H9 (cell line): ENCODE results near the gene NACC1. TPM values are rescaled to one million over a fixed set of nuclear protein-coding genes. Genes with fewer than 3 reads are reported as not detected.

ENCODE experiments used
- DNase-seq: peaks from one replicate; pipeline ENCODE4 v3.0.0-alpha.2; 2017
- H2AFZ ChIP-seq: one replicate; pipeline ENCODE4 v1.6.1; 2013; ENCODE audit warnings: mild to moderate bottlenecking, low read length, control low read depth, moderate library complexity
- H2AK5ac ChIP-seq: 2 replicates; pipeline ENCODE4 v1.6.1; 2013; ENCODE audit warnings: low read length, control low read depth, mixed read lengths; ENCODE audit not compliant: insufficient read length
- H2BK120ac ChIP-seq: one replicate; pipeline ENCODE4 v1.6.1; 2013; ENCODE audit warnings: low read depth, mild to moderate bottlenecking, low read length, control low read depth, inconsistent platforms; ENCODE audit not compliant: poor library complexity, severe bottlenecking
- H2BK12ac ChIP-seq: 2 replicates; pipeline ENCODE4 v1.6.1; 2013; ENCODE audit warnings: low read length, control low read depth, mixed read lengths, low read depth; ENCODE audit not compliant: insufficient read length
- H2BK15ac ChIP-seq: 2 replicates; pipeline ENCODE4 v1.6.1; 2013; ENCODE audit warnings: low read depth, low read length, control low read depth
- H2BK20ac ChIP-seq: one replicate; pipeline ENCODE4 v1.6.1; 2013; ENCODE audit warnings: low read depth, mild to moderate bottlenecking, low read length, control low read depth, inconsistent platforms; ENCODE audit not compliant: poor library complexity, severe bottlenecking
- H2BK5ac ChIP-seq: 2 replicates; pipeline ENCODE4 v1.6.1; 2013; ENCODE audit warnings: low read length, control low read depth, mixed read lengths; ENCODE audit not compliant: insufficient read length
- H3K14ac ChIP-seq: 2 replicates; pipeline ENCODE4 v1.6.1; 2013; ENCODE audit warnings: low read length, control low read depth; ENCODE audit not compliant: insufficient read depth
- H3K18ac ChIP-seq: 2 replicates; pipeline ENCODE4 v1.6.1; 2013; ENCODE audit warnings: low read depth, mild to moderate bottlenecking, mixed read lengths, low read length, control low read depth; ENCODE audit not compliant: insufficient read length
- H3K23ac ChIP-seq: 2 replicates; pipeline ENCODE4 v1.6.1; 2013; ENCODE audit warnings: low read length, control low read depth, mixed read lengths, low read depth; ENCODE audit not compliant: insufficient read length
- H3K23me2 ChIP-seq: 2 replicates; pipeline ENCODE4 v1.6.1; 2013; ENCODE audit warnings: low read depth, mild to moderate bottlenecking, mixed read lengths, low read length, control low read depth; ENCODE audit not compliant: insufficient read length, poor library complexity, severe bottlenecking
- H3K27ac ChIP-seq: 2 replicates; pipeline ENCODE4 v1.5.1; 2013; ENCODE audit warnings: low read length, control low read depth, mixed read lengths, low read depth; ENCODE audit not compliant: insufficient read length
- H3K27me3 ChIP-seq: 2 replicates; pipeline ENCODE4 v1.6.1; 2013; ENCODE audit warnings: low read length, control low read depth, inconsistent platforms; ENCODE audit not compliant: insufficient read depth
- H3K4ac ChIP-seq: 2 replicates; pipeline ENCODE4 v1.6.1; 2013; ENCODE audit warnings: low read depth, mild to moderate bottlenecking, control low read depth, inconsistent platforms, low read length, moderate library complexity
- H3K4me1 ChIP-seq: 2 replicates; pipeline ENCODE4 v1.6.1; 2013; ENCODE audit warnings: low read length, control low read depth, inconsistent platforms; ENCODE audit not compliant: insufficient read depth
- H3K4me2 ChIP-seq: 2 replicates; pipeline ENCODE4 v1.6.1; 2013; ENCODE audit warnings: low read length, control low read depth, mixed read lengths; ENCODE audit not compliant: insufficient read length, insufficient read depth
- H3K56ac ChIP-seq: 2 replicates; pipeline ENCODE4 v1.6.1; 2013; ENCODE audit warnings: low read depth, mild to moderate bottlenecking, mixed read lengths, low read length, control low read depth; ENCODE audit not compliant: insufficient read length
- H3K79me1 ChIP-seq: 2 replicates; pipeline ENCODE4 v1.6.1; 2013; ENCODE audit warnings: low read depth, mild to moderate bottlenecking, moderate library complexity, low read length, control low read depth, inconsistent platforms; ENCODE audit not compliant: insufficient read depth, poor library complexity, severe bottlenecking
- H3K79me2 ChIP-seq: 2 replicates; pipeline ENCODE4 v1.6.1; 2013; ENCODE audit warnings: low read length, control low read depth, inconsistent platforms; ENCODE audit not compliant: insufficient read depth
- H3K9ac ChIP-seq: 2 replicates; pipeline ENCODE4 v1.6.1; 2013; ENCODE audit warnings: low read length, control low read depth, mixed read lengths; ENCODE audit not compliant: insufficient read length; ENCODE audit errors: extremely low read depth
- H3K9me3 ChIP-seq: one replicate; pipeline ENCODE4 v1.6.1; 2013; ENCODE audit warnings: low read depth, low read length, inconsistent platforms; ENCODE audit not compliant: control insufficient read depth
- H3T11ph ChIP-seq: one replicate; pipeline ENCODE4 v1.6.1; 2013; ENCODE audit warnings: mild to moderate bottlenecking, low read length, control low read depth, inconsistent platforms
- H4K20me1 ChIP-seq: one replicate; pipeline ENCODE4 v1.6.1; 2013; ENCODE audit not compliant: control insufficient read depth, insufficient read length, insufficient read depth
- H4K5ac ChIP-seq: 2 replicates; pipeline ENCODE4 v1.6.1; 2013; ENCODE audit warnings: low read depth, mild to moderate bottlenecking, mixed read lengths, low read length, control low read depth; ENCODE audit not compliant: insufficient read length
- H4K8ac ChIP-seq: replicated peaks from 2 replicates; pipeline ENCODE4 v1.6.1; 2013; ENCODE audit warnings: low read length, control low read depth, mixed read lengths, low read depth; ENCODE audit not compliant: insufficient read length
- H4K91ac ChIP-seq: 2 replicates; pipeline ENCODE4 v1.6.1; 2013; ENCODE audit warnings: low read depth, mild to moderate bottlenecking, moderate library complexity, mixed read lengths, low read length, control low read depth; ENCODE audit not compliant: insufficient read length
- H3K27ac Mint-ChIP-seq, 3 experiments: 2 replicates in 2 of 3; 3 replicates in 1 of 3; pipeline ENCODE4 v1.8.0; 2020 to 2021; ENCODE audit warnings: mixed read lengths in 3 of 3, mild to moderate bottlenecking in 1 of 3, moderate library complexity in 1 of 3
- H3K27me3 Mint-ChIP-seq: 2 replicates; pipeline ENCODE4 v1.8.0; 2021; ENCODE audit warnings: low read depth, mild to moderate bottlenecking, moderate library complexity, mixed read lengths
- H3K36me3 Mint-ChIP-seq, 3 experiments: 2 replicates in 2 of 3; 3 replicates in 1 of 3; pipeline ENCODE4 v1.8.0; 2020 to 2021; ENCODE audit warnings: low read depth in 3 of 3, mixed read lengths in 3 of 3; ENCODE audit not compliant: insufficient read depth in 1 of 3
- H3K4me1 Mint-ChIP-seq, 2 experiments: 2 replicates each; pipeline ENCODE4 v1.8.0; 2020; ENCODE audit warnings: mixed read lengths in 2 of 2
- H3K4me3 Mint-ChIP-seq, 2 experiments: 2 replicates in 1 of 2; 3 replicates in 1 of 2; pipeline ENCODE4 v1.8.0; 2020 to 2021; ENCODE audit warnings: mild to moderate bottlenecking in 2 of 2, mixed read lengths in 2 of 2, moderate library complexity in 1 of 2
- H3K9me3 Mint-ChIP-seq, 2 experiments: 2 replicates in 1 of 2; 3 replicates in 1 of 2; pipeline ENCODE4 v1.8.0; 2020; ENCODE audit warnings: mild to moderate bottlenecking in 2 of 2, mixed read lengths in 2 of 2, moderate library complexity in 1 of 2
- WGBS: extraction: QIAGEN DNeasy Blood & Tissue Kit; methylation state at CpG from one replicate; pipeline ENCODE4 v1.1.7; 2013; ENCODE audit warnings: missing lambda C conversion rate, low lambda C conversion rate, mixed read lengths; ENCODE audit not compliant: insufficient read length; ENCODE audit errors: extremely low coverage; 5-methylcytosine and 5-hydroxymethylcytosine counted together
- total RNA-seq: library from RNA; stranded (reverse); gene quantifications from 2 replicates; pipeline ENCODE4 v1.2.1, GENCODE V29; 2021
- TF ChIP-seq, protein P1 (sequence below): fragments of 200-600 bp; sonication (generic); conservative IDR thresholded peaks from 3 replicates; pipeline ENCODE4 v1.8.0; 2021; ENCODE audit warnings: antibody characterized with exemption, mild to moderate bottlenecking

The NACC1 gene
- total RNA-seq, 1 experiment from 2014 or later: 198 TPM

DNA sequence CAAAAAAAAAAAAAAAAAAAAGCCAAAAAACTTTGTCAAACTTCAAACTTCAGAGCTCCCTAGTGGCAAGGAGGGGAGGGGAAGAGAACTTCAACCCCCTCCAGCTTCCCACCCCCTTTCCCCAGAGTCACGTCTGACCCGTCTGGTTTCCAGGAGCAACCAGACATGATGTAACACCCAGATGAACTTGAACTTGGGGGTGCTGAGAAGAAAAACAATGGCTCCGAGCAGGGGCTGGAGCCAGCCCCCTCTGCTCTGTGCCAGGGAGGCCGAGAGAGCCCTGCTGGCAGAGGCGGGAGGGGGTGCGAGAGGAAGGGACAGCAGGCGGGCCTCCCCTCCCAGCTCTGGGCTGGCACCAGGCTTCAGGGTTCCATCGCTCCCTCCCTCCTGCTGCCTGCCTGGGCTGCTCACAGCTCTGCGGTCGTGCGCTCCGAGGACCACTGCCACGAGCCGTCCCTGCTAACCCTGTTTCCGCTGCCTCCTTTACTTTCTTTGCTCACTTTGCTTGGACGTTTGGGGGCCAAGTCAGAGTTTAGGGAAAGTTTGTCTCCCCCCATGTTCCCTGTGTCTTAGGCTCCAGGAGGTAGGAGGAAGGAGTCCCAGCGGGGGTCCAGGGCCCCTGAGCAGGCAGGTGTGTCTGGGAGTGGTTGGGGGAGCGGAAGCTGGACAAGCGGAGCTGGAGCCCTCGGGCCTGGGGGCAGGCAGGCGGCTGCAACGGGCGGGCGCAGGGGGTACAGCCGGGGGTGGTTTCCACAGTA lies 26.5 kb upstream of the NACC1 start:
- Histone ChIP-seq H3K27me3 (peaks cover 6% of the 10 kb centered on the region; the same call in 1 of the 2 replicates), H3K27ac (no peak overlapping the region)
- no CpG with 5 or more reads among the region's 25 CpGs for WGBS

More for the DNA sequence above, 26.5 kb upstream of the NACC1 start:
- no peak overlapping the region for H3K9ac ChIP-seq
- H3K23ac ChIP-seq: no peak overlapping the region
- TF ChIP-seq, protein P1, sequence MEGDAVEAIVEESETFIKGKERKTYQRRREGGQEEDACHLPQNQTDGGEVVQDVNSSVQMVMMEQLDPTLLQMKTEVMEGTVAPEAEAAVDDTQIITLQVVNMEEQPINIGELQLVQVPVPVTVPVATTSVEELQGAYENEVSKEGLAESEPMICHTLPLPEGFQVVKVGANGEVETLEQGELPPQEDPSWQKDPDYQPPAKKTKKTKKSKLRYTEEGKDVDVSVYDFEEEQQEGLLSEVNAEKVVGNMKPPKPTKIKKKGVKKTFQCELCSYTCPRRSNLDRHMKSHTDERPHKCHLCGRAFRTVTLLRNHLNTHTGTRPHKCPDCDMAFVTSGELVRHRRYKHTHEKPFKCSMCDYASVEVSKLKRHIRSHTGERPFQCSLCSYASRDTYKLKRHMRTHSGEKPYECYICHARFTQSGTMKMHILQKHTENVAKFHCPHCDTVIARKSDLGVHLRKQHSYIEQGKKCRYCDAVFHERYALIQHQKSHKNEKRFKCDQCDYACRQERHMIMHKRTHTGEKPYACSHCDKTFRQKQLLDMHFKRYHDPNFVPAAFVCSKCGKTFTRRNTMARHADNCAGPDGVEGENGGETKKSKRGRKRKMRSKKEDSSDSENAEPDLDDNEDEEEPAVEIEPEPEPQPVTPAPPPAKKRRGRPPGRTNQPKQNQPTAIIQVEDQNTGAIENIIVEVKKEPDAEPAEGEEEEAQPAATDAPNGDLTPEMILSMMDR: no peak
- H3K79me2 ChIP-seq: no peaks in the 10 kb centered on the region
- no peak overlapping the region for H2BK5ac ChIP-seq
- H3K4me1 ChIP-seq: 0 out of 2 replicates have a peak, but pooled peaks cover 2% of the 10 kb centered on the region
- H2AFZ ChIP-seq: no peak overlapping the region
- no peak overlapping the region for H2BK20ac ChIP-seq
- H3K79me1 ChIP-seq: no peaks in the 10 kb centered on the region
- H4K91ac ChIP-seq: no peak overlapping the region
- no peak overlapping the region for H4K5ac ChIP-seq
- Mint-ChIP-seq H3K9me3 (no peaks in the 10 kb centered on the region), H3K36me3 (no peaks in the 10 kb centered on the region), H3K27ac (no peak overlapping the region; a peak in 1 of 7 replicates), H3K27me3 (peaks cover 63% of the 10 kb centered on the region), H3K4me1 (peaks cover 27 to 37% of the 10 kb centered on the region in 2 experiments), H3K4me3 (peak overlapping the region; percentile 5 to 57; a peak in 3 of 5 replicates)
- no peak overlapping the region for H3K56ac ChIP-seq
- H3K18ac ChIP-seq: no peak overlapping the region
- no peak overlapping the region for H3T11ph ChIP-seq
- no peaks in the 10 kb centered on the region for H3K9me3 ChIP-seq
- H3K4me2 ChIP-seq: no peak overlapping the region
- H4K20me1 ChIP-seq: no peaks in the 10 kb centered on the region
- peak; percentile 59 for DNase-seq
- H2BK15ac ChIP-seq: no peak overlapping the region
- no peak overlapping the region for H2AK5ac ChIP-seq
- H3K14ac ChIP-seq: no peak overlapping the region; the same call in 1 of the 2 replicates
- H2BK120ac ChIP-seq: no peak overlapping the region
- no peak overlapping the region for H3K4ac ChIP-seq
- no peak overlapping the region for H4K8ac ChIP-seq
- H3K23me2 ChIP-seq: peaks cover 9% of the 10 kb centered on the region
- H2BK12ac ChIP-seq: no peak overlapping the region
